ENCODE measurements around the gene TRIP4. TPM values are rescaled to one million over a fixed set of nuclear protein-coding genes. Genes with fewer than 3 reads are reported as not detected.

The TRIP4 gene
- total RNA-seq, 1 donor from 2014 or later, result 26.8 TPM

DNA sequence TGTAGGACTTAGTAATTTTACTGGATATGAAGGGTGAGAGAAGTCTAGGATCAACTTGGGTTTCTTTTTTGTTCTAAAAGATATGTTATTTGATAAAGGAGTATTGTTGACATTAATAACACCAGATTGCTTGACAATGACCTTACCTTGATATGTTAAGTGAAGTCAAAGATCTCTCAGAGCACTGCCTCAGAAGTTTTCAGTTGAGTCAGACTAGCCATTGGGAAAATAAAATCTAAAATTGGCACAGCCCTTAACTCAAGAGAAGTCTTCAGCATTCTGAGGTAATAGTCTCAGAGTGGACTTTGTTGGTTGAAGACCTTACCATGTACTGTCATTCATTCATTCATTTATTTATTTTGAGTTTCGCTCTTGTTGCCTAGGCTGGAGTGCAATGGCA, 50.3 kb downstream of the TRIP4 start:
- no peaks in the 10 kb centered on the region for H3K9me3 Mint-ChIP-seq (ENCODE audit: unreplicated experiment)
- DNase-seq (ENCODE audit: extremely low spot score, unreplicated experiment), result no peak
- H3K36me3 Mint-ChIP-seq (ENCODE audit: unreplicated experiment), result peaks cover 27% of the 10 kb centered on the region
- TF ChIP-seq, protein P1, sequence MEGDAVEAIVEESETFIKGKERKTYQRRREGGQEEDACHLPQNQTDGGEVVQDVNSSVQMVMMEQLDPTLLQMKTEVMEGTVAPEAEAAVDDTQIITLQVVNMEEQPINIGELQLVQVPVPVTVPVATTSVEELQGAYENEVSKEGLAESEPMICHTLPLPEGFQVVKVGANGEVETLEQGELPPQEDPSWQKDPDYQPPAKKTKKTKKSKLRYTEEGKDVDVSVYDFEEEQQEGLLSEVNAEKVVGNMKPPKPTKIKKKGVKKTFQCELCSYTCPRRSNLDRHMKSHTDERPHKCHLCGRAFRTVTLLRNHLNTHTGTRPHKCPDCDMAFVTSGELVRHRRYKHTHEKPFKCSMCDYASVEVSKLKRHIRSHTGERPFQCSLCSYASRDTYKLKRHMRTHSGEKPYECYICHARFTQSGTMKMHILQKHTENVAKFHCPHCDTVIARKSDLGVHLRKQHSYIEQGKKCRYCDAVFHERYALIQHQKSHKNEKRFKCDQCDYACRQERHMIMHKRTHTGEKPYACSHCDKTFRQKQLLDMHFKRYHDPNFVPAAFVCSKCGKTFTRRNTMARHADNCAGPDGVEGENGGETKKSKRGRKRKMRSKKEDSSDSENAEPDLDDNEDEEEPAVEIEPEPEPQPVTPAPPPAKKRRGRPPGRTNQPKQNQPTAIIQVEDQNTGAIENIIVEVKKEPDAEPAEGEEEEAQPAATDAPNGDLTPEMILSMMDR (IDR thresholded peaks at IDR 0.05), result no peak
- no peak overlapping the region for H3K4me3 Mint-ChIP-seq (ENCODE audit: unreplicated experiment)
- H3K27ac Mint-ChIP-seq (ENCODE audit: unreplicated experiment), result no peak overlapping the region
- no peaks in the 10 kb centered on the region for H3K27me3 Mint-ChIP-seq (ENCODE audit: unreplicated experiment)
- peaks cover 1% of the 10 kb centered on the region for H3K4me1 Mint-ChIP-seq (ENCODE audit: unreplicated experiment)

DNA sequence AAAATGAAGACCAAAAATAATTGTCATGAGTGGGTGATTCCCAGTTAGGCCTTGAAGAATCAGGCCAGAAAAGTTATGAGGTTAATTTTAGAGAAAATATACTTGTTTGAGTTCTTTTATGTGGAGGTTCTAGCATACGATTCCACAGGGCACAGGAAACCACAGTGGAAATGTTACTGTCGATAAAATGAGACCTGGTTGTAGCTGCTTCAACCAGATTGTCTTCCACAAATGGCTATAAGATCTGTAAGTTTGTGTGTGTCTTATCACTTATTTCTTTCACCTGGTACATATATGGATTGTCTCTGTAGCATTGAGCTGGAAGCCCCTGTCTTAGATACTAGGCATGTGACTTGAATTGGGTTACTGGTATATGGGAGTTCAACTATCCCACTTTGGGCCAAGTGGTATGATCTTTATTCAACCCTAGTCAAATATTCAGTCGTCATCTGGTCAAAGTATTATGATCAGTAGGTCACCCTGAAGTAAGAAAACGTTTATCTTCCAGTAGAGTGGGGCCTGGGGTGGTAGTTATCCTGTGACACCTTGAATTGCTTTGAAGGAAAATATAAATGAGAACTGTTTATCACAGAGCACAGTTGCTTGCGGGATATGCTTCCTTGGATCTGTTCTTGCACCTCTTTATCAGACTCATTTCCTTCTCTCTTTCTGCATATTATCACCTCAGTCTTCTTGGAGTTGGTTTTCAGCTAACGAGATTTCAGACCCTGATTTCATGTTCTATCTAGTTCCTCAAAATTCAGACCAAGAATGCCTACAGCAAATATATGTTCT, 51.2 kb downstream of the TRIP4 start:
- H3K4me3 Mint-ChIP-seq (ENCODE audit: unreplicated experiment), result no peak overlapping the region
- no peaks in the 10 kb centered on the region for H3K9me3 Mint-ChIP-seq (ENCODE audit: unreplicated experiment)
- no peak overlapping the region for H3K27ac Mint-ChIP-seq (ENCODE audit: unreplicated experiment)
- DNase-seq (ENCODE audit: extremely low spot score, unreplicated experiment), result no peak
- H3K27me3 Mint-ChIP-seq (ENCODE audit: unreplicated experiment), result no peaks in the 10 kb centered on the region
- TF ChIP-seq, protein P1 (IDR thresholded peaks at IDR 0.05), result no peak
- H3K36me3 Mint-ChIP-seq (ENCODE audit: unreplicated experiment), result peaks cover 23% of the 10 kb centered on the region
- peaks cover 7% of the 10 kb centered on the region for H3K4me1 Mint-ChIP-seq (ENCODE audit: unreplicated experiment)

DNA sequence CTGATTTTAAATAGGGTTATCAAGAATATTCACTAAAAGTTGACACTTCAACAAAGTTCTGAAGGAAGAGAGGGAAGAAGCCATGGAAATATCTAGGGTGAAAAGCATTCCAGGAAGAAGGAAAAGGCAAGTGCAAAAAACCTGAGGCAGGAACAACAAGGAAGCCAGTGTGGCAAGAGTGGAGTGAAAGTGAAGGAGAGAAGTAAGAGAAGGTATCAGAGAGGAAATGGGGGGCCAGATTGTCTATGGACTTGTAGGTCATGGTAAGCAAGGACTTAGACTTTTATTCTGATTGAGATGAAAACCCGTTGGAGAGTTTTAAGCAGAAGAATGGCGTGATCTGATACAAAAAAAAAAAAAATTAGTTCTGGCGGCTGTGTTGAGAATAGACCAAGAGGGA, 54.2 kb downstream of the TRIP4 start:
- Mint-ChIP-seq H3K9me3 (ENCODE audit: unreplicated experiment) (no peaks in the 10 kb centered on the region), H3K27ac (ENCODE audit: unreplicated experiment) (no peak overlapping the region), H3K27me3 (ENCODE audit: unreplicated experiment) (no peaks in the 10 kb centered on the region), H3K4me1 (ENCODE audit: unreplicated experiment) (peaks cover 21% of the 10 kb centered on the region), H3K4me3 (ENCODE audit: unreplicated experiment) (no peak overlapping the region), H3K36me3 (ENCODE audit: unreplicated experiment) (peaks cover 23% of the 10 kb centered on the region)
- TF ChIP-seq, protein P1 (IDR thresholded peaks at IDR 0.05), result no peak
- DNase-seq (ENCODE audit: extremely low spot score, unreplicated experiment), result no peak

DNA sequence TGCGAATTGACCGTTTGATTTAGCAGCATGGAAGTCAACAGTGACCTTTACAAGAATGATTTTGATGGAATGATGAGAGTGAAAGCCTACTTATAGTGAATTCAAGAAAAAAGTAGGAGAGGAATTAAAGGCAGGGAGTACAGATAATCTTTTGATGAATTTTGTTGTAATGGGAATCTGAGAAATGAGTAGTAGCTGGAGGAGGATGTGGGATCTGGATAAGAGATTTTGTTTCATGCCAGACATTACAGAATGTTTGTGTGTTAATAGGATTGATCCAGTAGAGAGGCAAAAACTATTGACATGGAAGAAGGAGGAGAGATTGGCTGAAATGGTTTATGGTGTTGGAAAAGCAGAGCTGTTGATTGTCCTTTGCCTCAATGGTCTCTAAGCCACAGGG, 55.4 kb downstream of the TRIP4 start:
- no peak overlapping the region for H3K4me3 Mint-ChIP-seq (ENCODE audit: unreplicated experiment)
- DNase-seq (ENCODE audit: extremely low spot score, unreplicated experiment), result no peak
- peak overlapping the region; percentile 78 for H3K27ac Mint-ChIP-seq (ENCODE audit: unreplicated experiment)
- H3K4me1 Mint-ChIP-seq (ENCODE audit: unreplicated experiment), result peaks cover 21% of the 10 kb centered on the region
- peaks cover 27% of the 10 kb centered on the region for H3K36me3 Mint-ChIP-seq (ENCODE audit: unreplicated experiment)
- TF ChIP-seq, protein P1 (IDR thresholded peaks at IDR 0.05), result no peak
- no peaks in the 10 kb centered on the region for H3K27me3 Mint-ChIP-seq (ENCODE audit: unreplicated experiment)
- no peaks in the 10 kb centered on the region for H3K9me3 Mint-ChIP-seq (ENCODE audit: unreplicated experiment)

DNA sequence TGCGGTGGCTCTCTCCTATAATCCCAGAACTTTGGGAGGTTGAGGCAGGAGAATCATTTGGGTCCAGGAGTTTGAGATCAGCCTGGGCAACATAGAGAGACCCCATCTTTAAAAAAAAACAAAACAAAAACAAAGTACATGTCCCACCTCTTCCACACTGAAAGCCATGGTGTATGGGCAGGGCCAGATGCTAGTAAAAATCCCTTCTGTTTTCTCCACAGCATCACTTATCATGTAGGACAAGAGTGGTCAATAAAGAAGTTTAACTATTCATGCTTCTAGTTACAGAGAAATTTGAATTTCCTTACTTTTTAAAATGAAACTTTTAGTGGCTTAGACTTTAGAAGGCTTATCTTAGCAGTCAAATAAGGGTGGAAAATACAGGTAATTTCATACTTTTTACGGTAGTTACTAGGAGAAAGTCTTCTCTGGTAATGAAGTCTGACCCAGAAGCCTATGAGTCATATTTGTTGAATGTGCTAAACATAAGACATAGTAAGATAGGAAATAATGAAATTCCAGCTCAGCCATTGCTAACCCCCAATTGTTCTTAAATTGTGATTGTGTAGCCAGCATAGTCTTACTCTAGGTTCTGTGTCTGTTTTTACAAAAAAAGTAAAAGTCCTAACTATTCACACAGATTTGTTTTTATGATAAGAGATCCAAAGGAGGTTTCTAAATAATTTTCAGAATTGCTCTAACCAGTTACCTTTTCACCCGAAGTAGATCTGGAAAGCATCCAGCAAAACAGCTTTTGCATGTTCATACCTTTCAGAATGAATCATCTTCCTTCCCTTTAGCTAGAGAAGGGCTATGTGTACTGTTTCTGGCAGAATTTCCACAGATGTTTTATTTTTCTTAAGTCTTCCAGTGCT, 56.3 kb downstream of the TRIP4 start:
- peak overlapping the region; percentile 78 for H3K27ac Mint-ChIP-seq (ENCODE audit: unreplicated experiment)
- DNase-seq (ENCODE audit: extremely low spot score, unreplicated experiment), result no peak
- no peak overlapping the region for H3K4me3 Mint-ChIP-seq (ENCODE audit: unreplicated experiment)
- peaks cover 32% of the 10 kb centered on the region for H3K36me3 Mint-ChIP-seq (ENCODE audit: unreplicated experiment)
- H3K9me3 Mint-ChIP-seq (ENCODE audit: unreplicated experiment), result no peaks in the 10 kb centered on the region
- H3K27me3 Mint-ChIP-seq (ENCODE audit: unreplicated experiment), result no peaks in the 10 kb centered on the region
- TF ChIP-seq, protein P1 (IDR thresholded peaks at IDR 0.05), result no peak
- H3K4me1 Mint-ChIP-seq (ENCODE audit: unreplicated experiment), result peaks cover 21% of the 10 kb centered on the region

Measured in osteocyte (in vitro differentiated cells).